Embryonic facial prominence (tissue), 1 donor: Measurements from ENCODE around the gene ELL3.
A peak's percentile ranks its signal among the peaks of the same experiment; 100 is the strongest.
"Not testable (repeated sequence)": the region's sequence is repeated elsewhere in the genome, so short reads cannot be mapped to it uniquely, and the experiment has no call there.

Experiments
- DNase-seq: peaks from one replicate; pipeline ENCODE4 v3.0.0-alpha.2; 2016; ENCODE audit errors: extremely low spot score

ELL3 gene

DNA sequence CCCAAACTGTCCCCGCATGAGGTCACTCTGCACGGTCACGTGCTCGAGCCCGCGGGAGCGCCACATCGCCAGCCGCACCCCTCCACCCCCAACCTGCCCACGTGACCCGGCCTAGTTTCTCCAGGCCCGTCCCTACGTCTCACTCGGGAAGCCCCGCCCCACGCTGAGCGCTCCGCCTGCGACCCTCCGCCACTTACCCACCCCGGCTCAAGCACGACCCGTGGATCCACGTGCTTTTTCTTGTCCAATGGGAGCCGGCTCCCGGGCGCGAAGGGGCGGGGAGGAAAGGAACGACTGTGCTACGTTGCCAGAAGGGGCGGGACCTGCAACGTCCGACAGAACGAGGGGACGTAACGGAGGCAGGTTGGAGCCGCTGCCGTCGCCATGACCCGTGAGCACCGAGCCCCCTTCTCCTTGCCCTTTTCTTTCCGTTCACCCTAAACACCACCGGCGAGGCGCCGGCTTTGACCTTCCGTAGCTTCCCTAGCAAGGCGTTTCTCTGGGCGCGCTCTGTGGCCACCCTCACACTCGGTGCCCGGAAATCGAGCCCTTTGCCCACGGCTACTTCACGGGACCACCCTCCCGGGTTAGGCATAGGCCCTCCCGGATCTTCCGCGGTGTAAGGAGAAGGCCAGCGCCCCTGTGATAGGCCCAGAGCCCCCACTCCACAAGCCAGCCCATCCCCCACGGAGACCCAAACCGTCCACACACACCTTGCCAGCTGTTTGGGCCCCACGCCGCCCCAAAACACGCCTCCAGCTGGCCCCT is 15.4 kb upstream of the ELL3 start, which contains the start of gene SERF2:
Gene SERF2 (plus strand): TSS at position 328 of the 768 bp plus-strand sequence. CDS start 57 bp downstream, at position 385.
- DNase-seq, result peak; percentile 99

DNA sequence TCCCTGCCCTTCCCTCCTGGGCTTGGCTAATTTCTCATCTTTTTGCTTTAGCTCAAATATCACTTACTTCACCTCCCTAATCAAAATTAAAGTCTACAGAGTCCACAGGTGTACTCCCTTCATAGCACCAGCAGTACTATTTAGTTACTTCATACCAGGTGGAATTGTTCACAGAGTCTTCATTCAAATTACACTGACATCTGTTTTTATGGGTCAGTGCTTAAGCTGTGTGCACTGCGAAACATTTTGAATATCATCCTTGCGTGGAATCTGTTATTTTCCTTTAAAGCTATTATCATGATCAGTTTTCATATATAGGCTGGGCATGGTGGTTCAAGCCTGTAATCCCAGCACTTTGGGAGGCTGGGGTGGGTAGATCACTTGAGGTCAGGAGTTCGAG is 12.6 kb upstream of the ELL3 start:
- DNase-seq, result no peak

DNA sequence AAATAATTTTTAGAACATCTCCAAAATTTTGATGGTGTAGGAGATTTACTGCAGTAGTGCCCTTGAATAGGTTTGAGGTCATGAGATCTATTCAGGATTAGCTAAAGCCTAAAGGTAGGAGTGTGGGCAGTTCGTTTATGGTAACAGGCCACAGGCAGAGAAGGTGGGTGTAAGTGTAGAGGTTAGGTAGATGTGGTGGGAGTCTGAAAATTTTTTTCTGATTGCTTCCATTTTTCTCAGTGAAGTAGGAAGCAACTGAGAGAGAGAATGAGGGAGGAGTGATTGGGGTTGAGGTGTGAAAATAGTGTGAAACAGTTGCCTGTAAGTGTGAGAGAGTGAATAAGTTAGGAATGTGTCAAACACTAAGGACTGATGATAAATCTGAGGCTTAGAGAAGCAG is 2.2 kb upstream of the ELL3 start:
- DNase-seq, result no peak

DNA sequence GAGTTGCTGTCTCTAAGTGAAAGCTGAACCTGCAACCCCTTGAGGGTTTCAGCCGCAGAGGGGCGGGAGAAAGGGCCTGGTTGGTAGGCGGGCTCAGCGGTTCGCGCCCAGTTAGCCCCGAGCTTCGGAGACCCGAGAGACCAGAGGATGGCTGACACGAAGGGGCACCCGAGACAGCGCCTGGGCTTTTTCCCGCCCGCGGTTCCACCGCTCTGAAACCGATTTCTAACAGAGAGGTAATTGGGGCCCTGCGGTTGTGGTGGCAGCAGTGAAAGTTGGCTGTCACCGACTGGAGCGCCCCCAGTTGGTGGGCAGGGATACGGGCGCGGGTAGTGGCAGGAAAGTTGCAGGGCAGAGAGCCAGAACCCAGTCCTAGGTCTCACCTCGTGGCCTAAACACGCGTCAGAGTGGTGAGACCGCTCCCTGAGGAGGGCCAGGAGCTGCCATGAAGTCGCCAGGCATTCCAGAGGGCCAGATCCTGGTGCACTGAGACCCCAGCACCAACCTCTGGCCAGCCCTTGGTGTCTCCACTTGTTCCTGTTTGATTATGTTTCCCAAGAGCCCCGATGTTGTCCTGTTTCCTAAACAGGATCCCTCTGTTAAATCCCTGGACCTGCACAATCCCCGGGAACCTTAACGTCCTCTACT is 625 bp upstream of the ELL3 start:
- DNase-seq, result no peak

DNA sequence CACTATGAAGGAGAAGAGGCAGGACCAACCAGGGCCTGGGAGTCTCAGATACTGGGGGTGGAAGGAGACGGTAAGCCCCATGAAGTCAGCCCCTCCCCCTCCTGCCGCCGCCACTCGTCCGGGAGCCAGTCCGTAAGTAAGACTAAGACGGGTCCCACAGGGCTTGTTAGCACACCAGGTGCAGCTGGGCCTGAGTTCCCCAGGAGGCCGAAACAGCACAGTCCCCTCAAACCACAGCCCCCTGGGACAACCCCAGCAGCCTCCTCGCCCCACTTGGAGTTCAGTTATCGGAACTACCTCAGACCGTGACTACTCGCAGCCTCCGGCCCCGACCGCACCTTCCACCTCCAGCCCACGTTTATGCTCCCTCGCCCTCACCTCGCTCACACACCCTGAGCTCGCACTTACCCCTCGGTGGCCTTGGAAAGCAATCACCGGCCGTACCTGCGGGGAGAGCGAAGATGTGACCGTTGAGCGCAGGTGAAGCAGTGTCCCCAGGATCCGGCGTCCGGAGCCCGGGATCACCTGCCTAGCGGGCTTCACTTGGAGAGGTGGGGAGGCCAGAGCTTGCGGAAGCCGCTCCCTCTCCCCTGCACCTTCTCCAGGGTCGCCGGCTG is 557 bp downstream of the ELL3 start:
- peak; percentile 4 for DNase-seq

DNA sequence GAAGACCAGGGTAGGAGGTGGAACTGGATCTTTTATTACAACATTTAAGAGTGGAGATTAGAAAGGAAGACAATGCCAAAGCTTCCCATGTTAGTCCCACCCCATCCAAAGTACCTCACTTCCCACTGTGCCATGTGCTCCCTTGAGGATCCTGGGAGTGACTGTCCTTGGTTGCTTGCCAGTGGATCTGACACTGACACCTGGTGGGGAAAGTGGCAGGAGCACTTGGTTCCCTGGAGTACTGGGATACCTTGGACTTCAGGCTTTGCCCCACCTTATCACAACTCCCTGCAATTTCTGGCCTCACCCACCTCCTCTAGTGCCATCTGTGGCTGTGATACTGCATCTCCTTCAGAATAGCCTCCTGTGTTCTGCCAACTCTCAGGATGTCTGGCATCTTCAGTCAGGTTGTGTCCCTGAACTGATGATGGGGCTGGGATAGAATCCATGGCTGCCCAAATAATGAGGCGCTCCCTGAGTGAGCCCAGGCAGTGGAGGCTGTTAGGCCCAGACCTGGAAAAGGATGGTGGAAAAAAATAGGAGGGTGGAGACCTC is 1.3 kb downstream of the ELL3 start:
- peak; percentile 5 for DNase-seq

DNA sequence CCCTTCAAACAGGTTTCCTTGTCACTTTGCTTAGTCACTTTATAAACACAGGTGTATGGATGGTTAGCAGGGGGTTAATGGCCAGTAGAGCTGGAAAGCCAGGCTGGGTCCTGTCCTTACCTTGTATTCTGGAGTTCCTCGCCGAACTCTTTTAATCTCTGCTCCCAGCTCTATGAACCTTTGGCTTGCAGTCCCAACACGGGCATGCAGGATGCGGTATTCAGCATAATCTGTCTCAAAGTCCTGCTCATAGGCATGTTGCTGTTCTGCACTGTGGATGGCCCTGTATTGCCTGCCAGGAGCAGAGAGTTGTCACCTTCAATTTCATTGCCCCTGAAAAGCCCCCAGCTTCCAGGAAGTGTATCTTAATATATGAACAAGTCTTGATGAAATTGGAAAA is 2.7 kb downstream of the ELL3 start:
- DNase-seq, result peak; percentile 5

DNA sequence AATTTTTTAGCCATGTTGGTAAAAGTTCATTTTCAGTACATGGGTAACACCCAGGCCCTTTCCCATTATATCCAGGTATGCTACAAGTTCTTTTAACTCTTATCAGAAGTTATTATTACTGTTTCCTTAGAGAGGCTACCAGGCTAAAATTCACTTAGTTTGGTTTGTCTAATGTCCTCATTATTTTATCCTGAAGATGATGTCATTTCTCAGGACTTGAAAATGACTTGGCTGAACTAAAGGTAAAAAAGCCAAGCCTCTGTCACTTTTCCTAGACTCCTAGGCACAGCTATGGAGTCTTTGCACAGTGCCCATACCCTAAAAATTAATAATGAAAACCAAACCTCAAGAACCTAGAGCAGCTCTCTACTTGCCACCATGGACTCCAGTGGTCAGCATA is 4.1 kb downstream of the ELL3 start:
- DNase-seq, result peak; percentile 3

DNA sequence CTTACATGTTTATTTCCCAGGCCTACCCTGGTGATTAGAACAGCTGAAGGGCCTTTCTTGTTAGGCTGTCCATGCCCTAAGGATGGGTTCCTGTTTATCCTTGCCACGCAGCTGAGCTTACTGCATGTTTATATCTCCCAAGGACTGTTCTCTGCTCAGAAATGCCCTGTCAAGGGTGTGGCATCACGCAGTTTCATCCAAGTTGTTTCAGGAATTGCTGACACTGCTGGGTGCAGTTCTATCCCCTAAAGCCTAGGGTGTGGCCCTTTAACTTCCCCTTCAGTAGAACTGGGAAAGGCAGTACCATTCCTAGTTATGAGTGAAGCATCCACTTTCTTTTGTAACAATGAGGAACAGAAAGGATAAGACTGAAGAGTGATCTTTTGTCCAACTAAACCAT is 5.0 kb downstream of the ELL3 start:
- DNase-seq, result no peak

DNA sequence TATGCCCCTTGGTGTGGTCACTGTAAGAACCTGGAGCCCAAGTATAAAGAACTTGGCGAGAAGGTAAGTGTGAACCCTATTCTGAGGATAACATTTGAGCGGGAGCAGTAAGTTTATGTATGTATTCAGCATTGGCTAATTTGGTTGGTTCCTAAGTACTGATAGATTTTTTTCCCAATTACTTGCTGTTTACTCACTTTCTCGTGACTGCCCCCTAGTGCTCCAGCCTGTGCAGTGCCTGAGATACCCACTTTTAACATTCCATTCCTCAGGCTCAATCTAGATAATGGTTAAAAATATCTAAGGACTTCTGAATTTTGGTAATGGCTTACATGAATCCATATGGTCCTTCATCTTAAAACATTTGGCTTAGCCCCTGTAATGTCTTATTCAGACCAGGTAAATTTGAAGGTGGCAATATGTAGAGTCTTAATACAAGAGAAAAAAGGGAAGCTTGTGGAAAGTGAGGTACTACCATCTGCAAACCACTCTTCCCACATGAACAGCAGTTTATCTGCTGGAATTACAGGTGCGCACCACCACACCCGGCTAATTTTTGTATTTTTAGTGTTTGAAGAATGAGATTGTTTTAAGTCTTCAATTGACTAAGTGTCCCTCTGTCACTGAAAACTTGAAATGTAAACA is 7.1 kb downstream of the ELL3 start:
- DNase-seq, result no peak

DNA sequence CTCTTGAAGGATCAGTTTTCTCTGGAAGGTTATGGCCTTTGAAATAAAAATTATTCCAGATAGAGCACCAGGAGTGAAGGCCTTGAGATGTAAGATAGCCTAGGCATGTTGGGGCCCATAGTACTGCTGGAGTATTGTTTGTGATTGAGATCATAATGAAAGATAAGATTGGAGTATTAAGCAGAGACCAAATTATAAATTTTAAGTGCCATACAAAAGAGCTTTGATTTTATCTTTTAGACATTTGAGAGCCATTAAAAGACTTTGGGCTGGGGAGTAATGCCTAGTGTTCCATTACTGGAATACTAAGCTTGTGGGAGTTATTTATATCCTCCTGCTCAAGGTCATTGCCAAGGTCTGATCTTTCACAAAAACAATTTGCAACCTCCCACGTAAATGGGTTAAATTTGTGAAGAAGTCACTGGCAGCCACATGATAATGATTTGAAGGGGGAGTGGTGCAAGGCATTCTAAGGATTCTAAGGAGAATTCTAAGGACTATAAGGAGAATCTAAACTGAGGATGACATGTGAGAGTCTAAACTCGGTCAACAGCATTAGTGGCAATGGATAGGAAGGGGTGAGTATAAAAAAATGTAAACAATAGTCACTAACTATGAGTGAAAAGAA is 12.8 kb downstream of the ELL3 start:
- no peak for DNase-seq

DNA sequence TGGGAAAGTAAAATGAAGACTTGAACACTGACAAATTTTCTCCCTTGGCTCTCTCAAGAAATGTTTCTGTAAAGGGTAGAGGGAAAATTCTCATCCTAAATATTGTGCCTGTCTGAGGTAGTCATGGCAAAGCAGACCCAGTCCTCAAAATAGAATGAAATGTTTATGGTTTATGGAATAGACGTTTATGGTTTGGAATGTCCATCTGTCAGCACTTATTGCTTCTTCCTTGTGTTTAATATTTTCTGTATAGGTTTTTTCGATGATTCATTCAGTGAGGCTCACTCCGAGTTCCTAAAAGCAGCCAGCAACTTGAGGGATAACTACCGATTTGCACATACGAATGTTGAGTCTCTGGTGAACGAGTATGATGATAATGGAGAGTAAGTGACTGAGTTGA is 13.9 kb downstream of the ELL3 start:
- no peak for DNase-seq

DNA sequence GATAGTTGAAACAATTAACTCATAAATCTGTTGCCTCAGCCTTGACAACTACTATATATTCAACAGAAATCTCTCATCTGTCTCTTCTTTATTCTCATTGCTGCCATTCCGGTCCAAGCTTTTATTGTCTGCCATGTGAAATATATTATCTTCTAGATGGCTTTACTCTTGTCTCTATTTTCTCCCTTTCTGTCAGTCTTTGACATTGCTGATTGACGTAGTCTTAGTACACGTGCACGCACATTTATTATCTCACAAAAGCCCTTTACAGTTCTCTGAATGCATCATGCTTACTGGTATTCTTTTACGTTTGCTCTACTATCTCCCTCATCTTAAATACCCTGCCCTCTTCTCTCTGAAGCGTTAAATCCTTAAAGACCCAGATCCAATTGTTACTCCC is 24.9 kb downstream of the ELL3 start:
- DNase-seq, result no peak

DNA sequence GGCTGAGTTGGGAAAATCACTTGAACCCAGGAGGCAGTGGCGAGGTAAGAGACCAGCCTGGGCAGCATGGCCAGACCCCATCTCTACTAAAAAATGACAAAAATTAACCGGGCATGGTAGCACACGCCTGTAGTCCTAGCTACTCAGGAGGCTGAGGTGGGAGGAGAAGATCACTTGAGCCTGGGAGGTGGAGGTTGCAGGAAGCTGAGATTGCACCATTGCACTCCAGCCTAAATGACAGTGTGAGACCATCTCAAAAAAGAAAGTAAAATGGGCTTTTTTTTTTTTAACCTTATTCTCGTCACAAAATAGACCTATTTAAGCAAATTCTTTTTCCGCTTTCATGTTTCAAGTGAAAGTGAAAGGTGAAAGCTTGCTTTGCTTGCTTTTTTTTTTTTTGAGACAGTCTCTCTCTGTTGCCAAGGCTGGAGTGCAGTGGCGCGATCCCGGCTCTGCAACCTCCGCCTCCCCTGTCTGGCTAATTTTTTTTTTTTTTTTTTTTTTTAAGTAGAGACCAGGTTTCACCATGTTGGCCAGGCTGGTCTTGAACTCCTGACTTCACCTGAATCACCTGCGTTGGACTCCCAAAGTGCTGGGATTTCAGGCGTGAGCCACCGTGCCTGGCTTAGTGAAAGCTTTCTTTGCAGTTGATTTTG is 26.9 kb downstream of the ELL3 start:
- no peak for DNase-seq

DNA sequence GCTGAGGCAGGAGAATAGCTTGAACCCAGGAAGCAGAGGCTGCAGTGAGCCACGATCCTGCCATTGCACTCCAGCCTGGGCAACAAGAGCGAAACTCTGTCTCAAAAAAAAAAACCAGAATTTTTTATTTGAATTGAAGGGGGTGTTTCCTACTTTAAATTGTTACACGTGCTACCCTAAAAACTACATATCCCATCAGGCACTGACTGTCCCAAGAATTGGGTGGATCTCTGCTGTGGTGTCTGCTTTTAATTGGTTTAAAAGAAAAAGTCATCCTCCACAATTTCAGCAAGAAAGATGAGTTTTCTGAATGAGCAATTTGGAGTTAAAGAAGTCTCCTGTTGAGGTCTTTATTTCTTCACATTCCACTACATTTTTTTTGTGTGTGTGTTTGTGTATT is 28.4 kb downstream of the ELL3 start:
- no peak for DNase-seq

DNA sequence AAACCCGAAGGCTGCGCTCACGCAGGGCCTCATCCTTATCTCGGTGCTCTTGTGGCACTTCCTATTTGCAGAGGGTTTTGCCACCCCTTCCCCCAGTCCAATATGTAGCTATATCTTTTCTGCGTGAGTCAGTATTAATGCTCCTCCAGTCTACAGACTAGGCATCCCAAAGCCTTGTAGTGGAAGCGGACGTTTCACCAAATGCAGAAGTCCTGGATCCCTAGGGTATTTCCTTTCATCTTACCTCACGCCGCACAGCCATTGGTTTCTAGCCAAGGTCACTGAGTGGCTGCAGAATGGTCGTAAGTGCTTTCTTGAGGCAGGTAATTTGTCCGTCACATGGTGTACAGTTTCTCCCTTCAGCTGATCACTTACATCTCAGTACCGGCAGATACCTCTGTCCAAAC is 29.9 kb downstream of the ELL3 start:
- DNase-seq, result not testable (repeated sequence)

DNA sequence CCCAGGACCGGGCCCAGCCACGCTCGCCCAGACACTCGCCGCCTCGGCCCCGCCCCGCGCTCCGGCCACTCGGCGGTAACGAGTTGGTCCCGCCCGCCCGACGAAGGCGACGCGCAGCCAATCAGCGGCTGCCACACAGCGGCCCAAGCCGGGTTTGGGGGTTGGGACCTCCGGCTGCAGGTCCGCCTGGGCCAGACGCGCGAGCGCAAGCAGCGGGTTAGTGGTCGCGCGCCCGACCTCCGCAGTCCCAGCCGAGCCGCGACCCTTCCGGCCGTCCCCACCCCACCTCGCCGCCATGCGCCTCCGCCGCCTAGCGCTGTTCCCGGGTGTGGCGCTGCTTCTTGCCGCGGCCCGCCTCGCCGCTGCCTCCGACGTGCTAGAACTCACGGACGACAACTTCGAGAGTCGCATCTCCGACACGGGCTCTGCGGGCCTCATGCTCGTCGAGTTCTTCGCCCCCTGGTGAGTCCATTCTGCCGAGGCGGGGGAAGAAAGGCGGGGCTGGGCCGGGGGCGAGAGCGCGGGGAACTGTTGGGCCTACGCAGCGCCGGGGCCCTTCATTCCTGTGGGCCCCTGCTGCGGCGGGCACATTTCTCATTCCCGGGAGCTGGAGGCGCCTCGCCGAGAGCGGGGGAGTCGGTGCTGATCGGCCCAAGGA is 30.4 kb downstream of the ELL3 start, which contains the start of gene PDIA3:
Gene PDIA3 (plus strand): TSS at position 194 of the 658 bp plus-strand sequence. CDS start 102 bp downstream, at position 296.
- peak; percentile 54 for DNase-seq

DNA sequence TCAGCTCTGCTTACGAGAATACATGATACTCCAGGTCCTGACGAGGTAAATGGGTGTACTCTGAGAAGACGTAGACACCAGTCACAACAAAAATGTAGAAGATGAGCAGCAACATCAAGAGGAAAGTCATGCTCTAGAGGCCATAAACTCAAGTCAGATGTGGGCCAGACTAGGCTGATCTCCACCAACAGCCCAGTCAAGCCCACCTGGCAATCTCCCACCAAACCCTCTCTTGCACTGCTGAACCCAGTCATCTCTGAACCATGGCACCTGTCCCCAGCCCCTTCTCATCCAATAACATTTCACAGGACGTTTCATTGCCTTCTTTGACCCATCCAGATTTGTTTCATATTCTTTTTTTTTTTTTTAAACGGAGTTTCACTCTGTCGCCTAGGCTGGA is 41.4 kb downstream of the ELL3 start:
- DNase-seq, result no peak

DNA sequence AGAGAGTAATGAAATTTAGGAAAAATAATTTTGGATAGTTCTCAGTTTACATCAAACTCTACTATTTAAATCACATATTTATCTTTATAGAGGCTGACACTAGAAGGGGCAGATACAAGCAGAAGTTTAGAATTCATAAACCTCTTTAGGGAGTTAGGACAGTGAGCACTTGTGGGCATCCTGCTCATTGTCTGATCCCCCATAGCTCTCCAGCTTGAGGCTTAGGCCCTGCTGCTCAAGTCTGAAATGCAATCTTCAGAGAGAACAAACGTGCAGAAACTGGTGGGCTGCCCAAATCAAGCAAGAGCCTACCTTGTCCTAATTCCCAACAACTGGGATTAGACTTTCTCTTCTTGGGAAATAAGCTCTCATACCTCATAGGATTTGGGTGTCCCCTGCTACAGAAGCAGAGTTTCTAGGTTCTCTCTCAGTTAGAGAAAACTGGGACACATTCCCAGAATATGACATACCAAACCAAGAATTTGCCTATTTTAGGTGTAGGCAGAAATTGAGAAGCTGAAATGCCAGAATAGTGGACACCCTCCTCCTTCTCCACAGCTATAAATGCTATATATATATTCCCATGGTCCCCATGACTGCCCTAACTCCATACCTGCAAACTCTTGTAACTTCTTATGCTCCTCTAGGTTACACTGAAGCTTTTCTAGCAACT is 48.6 kb downstream of the ELL3 start:
- not testable (repeated sequence) for DNase-seq

DNA sequence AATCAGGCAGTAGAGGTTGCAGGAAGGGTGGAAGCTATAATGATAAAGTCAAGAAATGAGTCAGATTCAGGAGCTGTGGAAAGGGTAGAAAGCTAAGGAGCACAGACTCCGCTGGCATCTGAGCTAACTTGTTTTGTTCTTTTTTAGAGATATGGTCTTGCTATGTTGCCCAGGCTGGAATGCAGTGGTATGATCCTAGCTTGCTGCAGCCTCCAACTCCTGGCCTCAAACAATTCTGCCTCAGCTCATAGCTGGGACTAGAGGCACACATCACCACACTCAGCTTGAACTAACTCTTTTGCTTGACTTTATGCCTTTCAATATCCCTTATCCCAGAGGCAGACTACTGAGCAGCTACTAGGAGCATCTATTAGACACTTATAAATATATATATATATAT is 50.5 kb downstream of the ELL3 start:
- DNase-seq, result not testable (repeated sequence)
